Osteocyte (in vitro differentiated cells): ENCODE results near the gene CFAP52. TPM values are rescaled to one million over a fixed set of nuclear protein-coding genes. Genes with fewer than 3 reads are reported as not detected.
"Not testable (repeated sequence)": the region's sequence is repeated elsewhere in the genome, so short reads cannot be mapped to it uniquely, and the experiment has no call there.

Experiments used
- DNase-seq: peaks from one replicate; pipeline ENCODE4 v3.0.0; 2021; ENCODE audit warnings: mixed read lengths; ENCODE audit not compliant: unreplicated experiment; ENCODE audit errors: extremely low spot score
- H3K27ac Mint-ChIP-seq: one replicate; pipeline ENCODE4 v1.8.0; 2021; ENCODE audit warnings: mild to moderate bottlenecking, mixed read lengths; ENCODE audit not compliant: unreplicated experiment
- H3K27me3 Mint-ChIP-seq: one replicate; pipeline ENCODE4 v1.8.0; 2021; ENCODE audit warnings: mixed read lengths; ENCODE audit not compliant: unreplicated experiment
- H3K36me3 Mint-ChIP-seq: one replicate; pipeline ENCODE4 v1.8.0; 2021; ENCODE audit warnings: mixed read lengths; ENCODE audit not compliant: unreplicated experiment
- H3K4me1 Mint-ChIP-seq: one replicate; pipeline ENCODE4 v1.8.0; 2021; ENCODE audit warnings: mixed read lengths; ENCODE audit not compliant: unreplicated experiment
- H3K4me3 Mint-ChIP-seq: one replicate; pipeline ENCODE4 v1.8.0; 2021; ENCODE audit warnings: mild to moderate bottlenecking, moderate library complexity, mixed read lengths; ENCODE audit not compliant: unreplicated experiment
- H3K9me3 Mint-ChIP-seq: one replicate; pipeline ENCODE4 v1.8.0; 2021; ENCODE audit warnings: mixed read lengths; ENCODE audit not compliant: unreplicated experiment
- CTCF ChIP-seq: fragments of 200-600 bp; sonication (generic); IDR thresholded peaks from 2 replicates; pipeline ENCODE4 v1.5.0; 2021; ENCODE audit warnings: antibody characterized with exemption, mild to moderate bottlenecking, moderate library complexity
- total RNA-seq: library from RNA; stranded (reverse); gene quantifications from 2 replicates; pipeline ENCODE4 v1.2.1, GENCODE V29; 2021

The CFAP52 gene
- total RNA-seq, 1 donor from 2014 or later = not detected

DNA sequence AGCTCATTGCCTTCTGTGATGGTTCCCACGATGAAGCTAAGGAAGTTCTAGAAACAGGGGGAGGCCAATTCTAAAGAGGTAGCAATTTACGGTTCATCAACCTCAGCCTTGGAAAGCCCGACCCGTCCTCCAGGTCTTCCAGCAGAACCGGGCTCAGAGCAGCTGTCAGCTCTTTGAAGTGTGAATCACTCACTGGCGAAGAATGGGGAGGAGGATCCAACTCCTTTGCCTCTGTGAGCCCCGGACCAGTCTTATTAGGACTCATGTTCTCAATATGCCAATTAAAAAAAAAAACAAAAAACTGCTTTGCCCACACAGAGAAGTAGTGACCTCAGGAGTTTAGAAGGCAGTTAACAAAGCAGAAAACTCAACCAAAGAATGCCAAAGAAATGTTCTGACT is 32.2 kb upstream of the CFAP52 start:
- no peaks in the 10 kb centered on the region for H3K27me3 Mint-ChIP-seq
- H3K4me1 Mint-ChIP-seq = no peaks in the 10 kb centered on the region
- H3K4me3 Mint-ChIP-seq = no peak overlapping the region
- peaks cover 13% of the 10 kb centered on the region for H3K36me3 Mint-ChIP-seq
- no peak for TF ChIP-seq CTCF
- H3K9me3 Mint-ChIP-seq = no peaks in the 10 kb centered on the region
- H3K27ac Mint-ChIP-seq = no peak overlapping the region
- no peak for DNase-seq

DNA sequence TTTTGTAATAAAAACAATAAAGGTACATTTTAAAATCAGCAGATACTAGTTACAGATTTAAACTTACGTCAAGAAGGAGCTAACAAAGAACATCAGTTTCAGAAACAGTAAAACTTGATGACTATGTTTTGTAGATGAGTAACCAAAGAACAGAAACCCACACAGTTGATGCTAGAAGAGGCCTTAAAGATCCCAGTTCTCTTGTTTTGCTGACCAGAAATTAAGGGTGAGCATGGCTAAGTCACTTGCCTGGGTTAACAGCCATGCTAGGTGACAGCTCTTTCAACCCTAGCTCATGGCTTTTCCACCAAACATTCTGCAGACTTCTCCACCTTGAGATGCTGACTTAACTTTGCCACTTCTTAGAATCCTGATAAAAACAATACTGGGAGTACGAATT is 27.2 kb upstream of the CFAP52 start:
- Mint-ChIP-seq H3K4me3 (no peak overlapping the region), H3K27me3 (no peaks in the 10 kb centered on the region), H3K36me3 (peaks cover 9% of the 10 kb centered on the region), H3K9me3 (no peaks in the 10 kb centered on the region), H3K4me1 (no peaks in the 10 kb centered on the region), H3K27ac (no peak overlapping the region)
- TF ChIP-seq CTCF = no peak
- DNase-seq = no peak

DNA sequence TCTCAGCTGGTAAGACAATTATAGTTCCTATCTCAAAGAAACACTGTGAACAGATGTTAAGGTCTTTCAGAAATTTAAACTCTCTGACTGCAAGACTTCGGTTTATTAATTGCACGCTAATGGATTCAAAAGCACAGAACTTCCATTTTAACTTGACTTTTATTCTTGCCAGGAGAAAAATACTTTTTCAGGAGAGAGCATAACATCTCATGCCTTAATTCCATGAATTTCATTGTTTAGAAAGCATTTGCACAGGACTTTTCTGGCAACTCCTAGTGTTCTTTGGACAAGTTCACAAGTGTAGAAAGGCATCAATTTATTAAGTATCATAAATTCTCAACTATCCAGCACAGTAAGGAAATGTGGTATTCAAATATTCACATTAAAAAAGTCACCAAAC is 23.3 kb upstream of the CFAP52 start:
- H3K36me3 Mint-ChIP-seq = peaks cover 7% of the 10 kb centered on the region
- H3K27me3 Mint-ChIP-seq = no peaks in the 10 kb centered on the region
- TF ChIP-seq CTCF = no peak
- no peak for DNase-seq
- H3K4me3 Mint-ChIP-seq = no peak overlapping the region
- no peaks in the 10 kb centered on the region for H3K9me3 Mint-ChIP-seq
- H3K27ac Mint-ChIP-seq = no peak overlapping the region
- H3K4me1 Mint-ChIP-seq = no peaks in the 10 kb centered on the region

DNA sequence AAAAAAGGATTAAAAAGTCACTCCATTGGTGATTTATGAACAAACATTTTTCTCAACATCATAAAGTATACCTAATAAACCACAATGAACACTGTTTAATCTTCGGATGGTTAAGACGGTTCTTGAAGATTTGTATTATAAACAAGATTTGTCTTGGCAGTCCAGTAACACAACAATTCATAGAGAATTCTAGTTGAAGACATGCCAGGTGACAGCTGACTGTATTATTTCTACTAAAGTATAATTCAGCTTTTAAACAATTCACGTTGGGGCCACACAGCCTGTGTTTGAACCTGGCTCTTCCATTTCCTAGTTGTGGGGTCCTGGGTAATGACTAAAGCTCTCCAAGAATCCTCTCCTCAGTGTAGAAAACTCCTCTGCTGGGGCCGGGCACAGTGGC is 22.8 kb upstream of the CFAP52 start:
- no peaks in the 10 kb centered on the region for H3K27me3 Mint-ChIP-seq
- no peak overlapping the region for H3K27ac Mint-ChIP-seq
- no peak overlapping the region for H3K4me3 Mint-ChIP-seq
- no peak for TF ChIP-seq CTCF
- no peaks in the 10 kb centered on the region for H3K4me1 Mint-ChIP-seq
- DNase-seq = no peak
- no peaks in the 10 kb centered on the region for H3K9me3 Mint-ChIP-seq
- H3K36me3 Mint-ChIP-seq = peaks cover 7% of the 10 kb centered on the region

GRCh38 chr17:9554715-9555114 is 21.7 kb upstream of the CFAP52 start:
- H3K36me3 Mint-ChIP-seq, H3K9me3 Mint-ChIP-seq, H3K4me3 Mint-ChIP-seq: not testable (repeated sequence)

More at GRCh38 chr17:9554715-9555114, 21.7 kb upstream of the CFAP52 start:
- peak; percentile 53 for TF ChIP-seq CTCF
- H3K4me1 Mint-ChIP-seq, DNase-seq, H3K27ac Mint-ChIP-seq, H3K27me3 Mint-ChIP-seq: not testable (repeated sequence)
